AG04449 (cell line): Measurements from ENCODE around the gene HOXA9.

Experiments used
- CTCF ChIA-PET: fragments of 350-600 bp; formaldehyde crosslinking; extraction: SDS; loops from one replicate; lab custom pipeline; 2021; ENCODE audit warnings: antibody characterized with exemption; lab: Yijun Ruan, JAX
- POLR2A ChIA-PET: fragments of 400-600, 350-600 bp; formaldehyde crosslinking; extraction: SDS; loops from one replicate; lab custom pipeline; 2020; ENCODE audit warnings: antibody characterized with exemption, inconsistent platforms; lab: Yijun Ruan, JAX
- DNase-seq: peaks from one replicate; pipeline ENCODE4 v3.0.0-alpha.2; 2010; ENCODE audit warnings: low read depth, low spot score
- H3K4me3 ChIP-seq: 2 replicates; pipeline ENCODE4 v1.5.1; 2011; ENCODE audit warnings: low read depth, mild to moderate bottlenecking, control low read depth, low read length
- CTCF ChIP-seq: IDR thresholded peaks from one replicate; pipeline ENCODE4 v1.5.1; 2011; ENCODE audit warnings: mild to moderate bottlenecking, moderate library complexity, low read length, control low read depth, inconsistent platforms; ENCODE audit not compliant: insufficient read depth; ENCODE audit errors: missing control alignments

Gene HOXA9

GRCh38 chr7:27161214-27161720 is 4.1 kb downstream of the HOXA9 start:
- TF ChIP-seq CTCF, result no peak
- ChIA-PET CTCF (interaction anchor here (0.6 to 6.8 kb wide), 28 partner anchors 9 to 1307 kb away, joined by 3 to 117 read pairs (median 8); partner anchors contain the start of genes HOXA1, HOXA10, HOXA3 and HOXA4), POLR2A (interaction anchor here (0.8 to 3.5 kb wide), 7 partner anchors 10 to 1306 kb away, joined by 3 to 33 read pairs (median 5); partner anchors contain the start of gene HOXA10)
- H3K4me3 ChIP-seq, result peak overlapping the region; percentile 75
- DNase-seq, result no peak

GRCh38 chr7:27160546-27161213 is 4.7 kb downstream of the HOXA9 start:
- no peak for DNase-seq
- peak overlapping the region; percentile 75 for H3K4me3 ChIP-seq
- CTCF ChIA-PET, result interaction anchor here (0.6 to 6.8 kb wide), 26 partner anchors 8 to 1306 kb away, joined by 3 to 117 read pairs (median 10); partner anchors contain the start of genes HOXA1, HOXA10, HOXA3 and HOXA4
- POLR2A ChIA-PET, result interaction anchor here (0.8 to 3.5 kb wide), 5 partner anchors 10 to 1305 kb away, joined by 3 to 33 read pairs (median 3); partner anchors contain the start of gene HOXA10
- TF ChIP-seq CTCF, result peak; percentile 100

- ChIA-PET POLR2A (interaction anchor here (1.3 to 3.5 kb wide), 2 partner anchors 14 to 795 kb away, joined by 3 to 33 read pairs; partner anchors contain the start of gene HOXA10), CTCF (interaction anchor here (1.0 to 6.8 kb wide), 27 partner anchors 7 to 1267 kb away, joined by 3 to 117 read pairs (median 15); partner anchors contain the start of genes HOXA10, HOXA3, HOXA4 and HOXA5)
- TF ChIP-seq CTCF, result no peak
- H3K4me3 ChIP-seq, result no peak overlapping the region
- no peak for DNase-seq
These were observed 5.2 kb downstream of the HOXA9 start for GRCh38 chr7:27160145-27160545.

- H3K4me3 ChIP-seq, result no peak overlapping the region
- TF ChIP-seq CTCF, result no peak
- ChIA-PET POLR2A (interaction anchor here (1.0 to 1.1 kb wide), 2 partner anchors 9 to 11 kb away, joined by 3 to 4 read pairs; no protein-coding TSS in a partner anchor), CTCF (interaction anchor here (1.0 to 4.1 kb wide), 10 partner anchors 10 to 1266 kb away, joined by 3 to 42 read pairs (median 8); partner anchors contain the start of gene HOXA6)
- no peak for DNase-seq
These were observed 5.8 kb downstream of the HOXA9 start for GRCh38 chr7:27159266-27160144.

- no peak for DNase-seq
- CTCF ChIA-PET, result interaction anchor here (1.2 to 4.1 kb wide), 9 partner anchors 9 to 1266 kb away, joined by 3 to 42 read pairs (median 11); partner anchors contain the start of gene HOXA6
- H3K4me3 ChIP-seq, result no peak overlapping the region
- POLR2A ChIA-PET, result interaction anchor here (1.0 to 1.1 kb wide), 2 partner anchors 8 to 11 kb away, joined by 3 to 4 read pairs; no protein-coding TSS in a partner anchor
- no peak for TF ChIP-seq CTCF
These were observed 6.7 kb downstream of the HOXA9 start for GRCh38 chr7:27158436-27159265.
